Mucosa of gallbladder (tissue), 1 donor: Measurements from ENCODE around the gene CEP89. TPM values are rescaled to one million over a fixed set of nuclear protein-coding genes. Genes with fewer than 3 reads are reported as not detected.
"Not testable (repeated sequence)": the region's sequence is repeated elsewhere in the genome, so short reads cannot be mapped to it uniquely, and the experiment has no call there.

Experiments
- DNase-seq: peaks from one replicate; pipeline ENCODE4 v3.0.0-alpha.2; 2020; ENCODE audit warnings: low spot score
- total RNA-seq: library from RNA; stranded (reverse); gene quantifications from one replicate; pipeline ENCODE4 v1.2.1, GENCODE V29; 2021
- donor health status: DM: no; HTN: no; CAD: no.

CEP89 gene
- total RNA-seq, 1 donor from 2014 or later: 19.8 TPM

- DNase-seq: no peak
Observed at GRCh38 chr19:32966750-32967149, 5.0 kb downstream of the CEP89 start.

- DNase-seq: no peak
Observed at GRCh38 chr19:32945260-32945659, 26.5 kb downstream of the CEP89 start.

- DNase-seq: not testable (repeated sequence)
Observed at GRCh38 chr19:32941273-32941672, 30.5 kb downstream of the CEP89 start.

GRCh38 chr19:32936065-32936464 lies 35.7 kb downstream of the CEP89 start:
- DNase-seq: no peak

GRCh38 chr19:32935629-32936028 lies 36.1 kb downstream of the CEP89 start:
- no peak for DNase-seq

GRCh38 chr19:32933571-32933970 lies 38.2 kb downstream of the CEP89 start:
- DNase-seq: no peak

- no peak for DNase-seq
Observed at GRCh38 chr19:32930567-32930966, 41.2 kb downstream of the CEP89 start.

GRCh38 chr19:32928806-32929205 lies 43.0 kb downstream of the CEP89 start:
- DNase-seq: no peak

- DNase-seq: no peak
Observed at GRCh38 chr19:32924200-32924599, 47.6 kb downstream of the CEP89 start.

GRCh38 chr19:32921624-32922023 lies 50.1 kb downstream of the CEP89 start:
- no peak for DNase-seq

- DNase-seq: no peak
Observed at GRCh38 chr19:32919365-32919764, 52.4 kb downstream of the CEP89 start.

GRCh38 chr19:32917616-32917996 lies 54.2 kb downstream of the CEP89 start:
- no peak for DNase-seq

- no peak for DNase-seq
Observed at GRCh38 chr19:32916969-32917615, 54.7 kb downstream of the CEP89 start.

GRCh38 chr19:32914879-32915660 lies 56.7 kb downstream of the CEP89 start:
- no peak for DNase-seq

GRCh38 chr19:32911467-32911866 lies 60.3 kb downstream of the CEP89 start:
- no peak for DNase-seq

- no peak for DNase-seq
Observed at GRCh38 chr19:32910874-32911273, 60.9 kb downstream of the CEP89 start.

GRCh38 chr19:32910094-32910493 lies 61.7 kb downstream of the CEP89 start:
- no peak for DNase-seq

GRCh38 chr19:32909257-32909656 lies 62.5 kb downstream of the CEP89 start:
- DNase-seq: no peak

GRCh38 chr19:32908641-32909190 lies 63.0 kb downstream of the CEP89 start:
- DNase-seq: no peak

GRCh38 chr19:32902448-32902847 lies 69.3 kb downstream of the CEP89 start:
- DNase-seq: no peak

GRCh38 chr19:32901504-32902161 lies 70.1 kb downstream of the CEP89 start:
- DNase-seq: no peak

GRCh38 chr19:32896516-32897214 lies 75.1 kb downstream of the CEP89 start:
- DNase-seq: no peak
